ENCODE results near the gene ZBTB24. TPM values are rescaled to one million over a fixed set of nuclear protein-coding genes. Genes with fewer than 3 reads are reported as not detected.
"Not testable (repeated sequence)": the region's sequence is repeated elsewhere in the genome, so short reads cannot be mapped to it uniquely, and the experiment has no call there.

The ZBTB24 gene
- total RNA-seq, 1 experiment from 2014 or later: 6.0 TPM

DNA sequence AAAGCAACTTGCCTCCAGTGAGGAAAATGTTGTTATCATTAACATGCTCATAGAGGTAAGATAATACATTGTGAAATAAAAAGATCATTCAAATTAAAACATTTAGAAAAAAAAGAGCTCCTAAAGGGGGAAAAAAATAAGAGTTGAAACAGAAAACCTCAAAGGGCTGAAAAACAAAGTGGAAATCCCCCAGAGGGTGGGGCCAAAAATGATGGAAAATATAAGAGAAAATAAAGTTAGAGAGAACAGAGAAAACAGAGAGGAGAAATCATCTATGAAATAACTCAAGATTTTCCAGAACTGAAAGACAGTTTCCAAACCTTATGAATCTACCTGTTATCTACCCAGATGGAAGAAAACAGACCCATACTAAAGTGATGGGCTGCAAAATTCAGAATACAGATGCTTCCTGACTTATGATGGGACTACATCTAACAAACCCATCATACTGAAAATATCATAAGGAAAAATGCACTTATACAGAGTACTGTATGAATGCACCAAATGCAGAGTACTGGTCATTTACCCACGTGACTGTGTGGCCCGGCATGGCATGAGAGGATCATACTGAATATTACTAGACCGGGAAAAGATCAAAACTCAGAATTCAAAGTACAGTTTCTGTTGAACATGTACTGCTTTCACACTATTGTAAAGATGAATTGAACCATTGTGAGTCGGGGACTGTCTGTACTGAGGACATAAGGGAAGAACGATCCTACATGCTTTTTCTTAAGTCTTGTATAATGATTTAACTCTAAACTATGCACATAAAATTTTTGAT lies 4.0 kb downstream of the ZBTB24 start:
- Histone ChIP-seq H3K27me3 (no peaks in the 10 kb centered on the region), H3K4me3 (no peak overlapping the region), H3K36me3 (peaks cover 72% of the 10 kb centered on the region), H3K9me3 (no peaks in the 10 kb centered on the region)
- DNase-seq: no peak

DNA sequence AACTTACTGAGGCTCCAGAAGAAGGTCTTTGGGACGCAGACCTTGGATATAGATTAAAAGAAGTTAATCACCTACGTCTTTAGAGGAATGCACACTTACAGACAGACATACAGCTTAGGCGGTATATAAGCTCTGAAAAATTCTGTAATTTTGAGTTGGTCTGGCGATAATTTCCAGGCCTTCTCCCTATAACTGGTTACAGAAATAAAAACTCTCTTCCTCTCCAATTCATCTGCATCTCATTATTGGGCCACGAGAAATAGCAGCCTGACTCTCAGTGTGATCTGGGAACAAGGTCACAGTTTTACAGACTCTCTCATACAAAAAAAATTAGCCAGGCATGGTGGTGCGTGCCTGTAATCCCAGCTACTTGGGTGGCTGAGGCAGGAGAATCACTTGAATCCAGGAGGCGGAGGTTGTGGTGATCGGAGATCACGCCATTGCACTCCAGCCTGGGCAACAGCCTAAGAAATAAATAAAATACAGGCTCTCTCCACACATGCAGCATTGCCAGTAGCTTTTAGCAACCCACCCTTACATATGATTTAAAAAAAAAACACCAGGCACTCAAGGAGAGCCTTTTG lies 4.7 kb downstream of the ZBTB24 start:
- no peak for DNase-seq
- no peaks in the 10 kb centered on the region for H3K9me3 ChIP-seq
- no peaks in the 10 kb centered on the region for H3K27me3 ChIP-seq
- H3K36me3 ChIP-seq: peaks cover 76% of the 10 kb centered on the region
- no peak overlapping the region for H3K4me3 ChIP-seq

DNA sequence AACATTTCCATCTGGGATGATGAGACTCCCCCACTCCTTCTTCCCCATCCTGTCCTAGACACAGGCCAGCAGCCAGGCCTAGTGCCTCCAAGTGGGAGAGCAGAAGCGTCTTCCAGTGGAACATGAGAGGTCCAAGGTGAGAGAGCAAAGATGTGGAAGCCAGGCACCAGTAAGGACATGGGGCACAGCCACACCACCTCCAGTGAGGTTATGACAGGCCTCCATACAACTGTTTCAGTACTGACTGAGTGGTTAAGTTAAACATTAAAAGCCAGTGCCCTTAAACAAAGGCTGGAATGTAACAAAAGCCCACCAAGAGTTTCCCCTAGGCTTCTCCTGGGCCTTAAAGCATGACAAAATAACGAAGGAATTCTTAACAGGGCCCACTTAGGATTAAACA lies 5.3 kb downstream of the ZBTB24 start:
- Histone ChIP-seq H3K4me3 (no peak overlapping the region), H3K9me3 (no peaks in the 10 kb centered on the region), H3K36me3 (peaks cover 81% of the 10 kb centered on the region), H3K27me3 (no peaks in the 10 kb centered on the region)
- no peak for DNase-seq

DNA sequence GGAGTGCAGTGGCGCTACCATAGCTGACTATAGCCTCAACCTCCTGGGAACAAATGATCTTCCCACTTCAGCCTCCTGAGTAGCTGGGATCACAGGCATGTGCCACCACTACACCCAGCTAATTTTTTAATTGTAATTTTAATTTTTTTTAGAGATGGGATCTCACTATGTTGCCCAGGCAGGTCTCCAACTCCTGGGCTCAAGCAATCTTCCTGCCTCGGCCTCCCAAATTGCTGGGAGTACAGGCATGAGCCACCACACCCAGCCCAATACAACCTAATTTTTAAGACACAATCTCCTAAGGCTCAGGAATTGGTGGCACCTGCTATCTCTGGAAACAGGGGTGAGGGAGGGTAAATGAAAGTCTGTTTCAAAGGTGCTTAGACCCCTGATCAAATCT lies 5.8 kb downstream of the ZBTB24 start:
- Histone ChIP-seq H3K36me3 (peaks cover 84% of the 10 kb centered on the region), H3K9me3 (no peaks in the 10 kb centered on the region), H3K27me3 (no peaks in the 10 kb centered on the region), H3K4me3 (no peak overlapping the region)
- no peak for DNase-seq

DNA sequence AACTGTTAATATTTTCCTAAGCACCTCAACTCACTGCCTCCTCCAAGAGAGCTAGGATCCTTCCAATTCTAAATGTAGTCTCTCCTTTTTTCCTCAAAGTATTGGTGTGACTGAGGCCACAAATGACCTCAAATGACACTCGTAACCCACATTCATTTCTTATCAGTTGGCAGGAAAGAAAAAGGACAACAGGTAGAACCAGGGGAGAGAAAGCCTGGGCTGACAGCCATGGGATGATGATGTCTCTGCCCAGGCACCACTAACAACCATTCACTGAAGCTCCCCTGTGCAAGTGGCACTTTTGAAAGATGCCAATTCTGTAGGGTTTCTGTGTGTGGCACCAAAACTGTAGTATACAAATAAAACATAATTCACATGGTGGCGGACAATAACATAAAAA lies 7.4 kb downstream of the ZBTB24 start:
- H3K36me3 ChIP-seq: peaks cover 84% of the 10 kb centered on the region
- H3K27me3 ChIP-seq: no peaks in the 10 kb centered on the region
- H3K4me3 ChIP-seq: no peak overlapping the region
- no peak for DNase-seq
- no peaks in the 10 kb centered on the region for H3K9me3 ChIP-seq

DNA sequence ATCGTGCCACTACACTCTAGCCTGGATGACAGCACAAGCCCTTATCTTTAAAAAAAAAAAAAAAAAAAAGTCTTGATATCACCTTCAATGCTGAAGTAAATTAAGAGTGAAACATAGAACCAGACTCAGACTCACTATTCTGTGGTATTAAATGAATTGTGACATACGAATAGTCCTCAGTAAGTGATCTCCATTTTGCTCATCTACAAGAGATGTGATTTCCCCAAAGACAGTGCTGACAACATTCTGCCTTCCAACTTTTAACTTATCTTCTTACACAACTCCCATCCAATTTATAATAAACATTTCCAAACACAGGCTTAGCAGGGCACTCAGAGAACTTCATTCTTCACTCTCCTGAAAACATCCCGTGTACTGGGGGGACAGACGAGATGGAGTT lies 8.0 kb downstream of the ZBTB24 start:
- DNase-seq: no peak
- H3K4me3 ChIP-seq: no peak overlapping the region
- no peaks in the 10 kb centered on the region for H3K9me3 ChIP-seq
- peaks cover 78% of the 10 kb centered on the region for H3K36me3 ChIP-seq
- no peaks in the 10 kb centered on the region for H3K27me3 ChIP-seq

DNA sequence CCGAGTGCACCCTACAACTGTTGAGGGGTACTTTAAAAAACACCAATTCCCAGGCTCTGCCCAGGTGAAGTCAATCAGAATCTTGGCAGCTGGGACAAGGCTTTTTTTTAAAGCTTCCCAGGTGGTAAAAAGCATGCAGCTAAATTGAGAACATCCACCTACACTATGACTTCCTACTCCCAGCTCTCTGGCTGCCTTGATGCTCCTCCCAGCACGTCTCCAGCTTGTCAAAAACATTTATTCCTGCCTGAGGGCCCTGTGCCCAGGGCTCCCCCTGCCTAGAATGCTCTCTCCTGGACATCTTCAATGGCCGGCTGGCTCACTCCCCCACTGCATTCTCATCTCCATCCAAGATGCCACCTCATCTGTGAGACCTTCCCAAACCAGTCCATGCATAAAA lies 9.9 kb downstream of the ZBTB24 start:
- Histone ChIP-seq H3K27me3 (no peaks in the 10 kb centered on the region), H3K9me3 (no peaks in the 10 kb centered on the region), H3K4me3 (no peak overlapping the region), H3K36me3 (peaks cover 76% of the 10 kb centered on the region)
- DNase-seq: no peak

DNA sequence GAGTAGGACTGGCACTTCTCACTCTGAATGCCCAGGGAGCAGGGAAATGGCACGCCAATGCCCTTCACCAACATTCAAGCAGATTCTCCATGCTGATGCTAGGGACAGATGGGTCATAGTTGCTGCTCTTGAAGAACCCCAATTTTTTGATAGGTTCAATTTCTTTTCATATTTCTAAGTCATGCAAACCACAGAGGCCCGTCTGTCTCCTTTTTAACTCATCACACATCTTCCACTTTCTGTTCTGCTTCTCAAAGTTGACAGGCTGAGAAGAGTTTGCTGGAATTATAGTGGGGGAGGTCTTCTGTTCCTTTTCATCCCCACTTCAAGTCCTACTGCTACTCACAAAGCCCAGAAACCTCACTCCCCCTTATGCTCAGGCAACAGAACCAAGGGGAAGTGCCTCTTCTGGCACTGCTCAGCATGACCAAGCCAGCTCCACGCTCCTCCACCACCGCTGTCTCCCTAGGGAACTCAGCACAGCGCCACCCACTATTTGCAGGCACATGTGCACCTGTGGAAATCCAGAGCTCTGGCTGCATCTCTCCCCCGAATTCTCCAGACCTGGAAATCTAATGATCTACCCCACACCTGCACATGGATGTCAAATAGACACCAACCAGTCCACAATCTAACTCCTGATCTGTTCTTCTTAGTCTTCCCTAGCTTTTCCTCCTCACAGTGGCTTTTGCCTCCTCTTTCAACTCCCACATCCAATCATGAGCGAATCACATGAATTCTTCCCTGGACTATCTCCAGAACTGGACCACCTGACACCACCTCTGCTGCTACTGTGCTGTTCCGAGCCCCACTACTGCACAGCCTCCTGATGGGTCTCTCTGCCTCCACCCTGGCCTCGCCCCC lies 10.7 kb downstream of the ZBTB24 start:
- no peak overlapping the region for H3K4me3 ChIP-seq
- no peaks in the 10 kb centered on the region for H3K9me3 ChIP-seq
- H3K27me3 ChIP-seq: no peaks in the 10 kb centered on the region
- DNase-seq: no peak
- H3K36me3 ChIP-seq: peaks cover 76% of the 10 kb centered on the region

DNA sequence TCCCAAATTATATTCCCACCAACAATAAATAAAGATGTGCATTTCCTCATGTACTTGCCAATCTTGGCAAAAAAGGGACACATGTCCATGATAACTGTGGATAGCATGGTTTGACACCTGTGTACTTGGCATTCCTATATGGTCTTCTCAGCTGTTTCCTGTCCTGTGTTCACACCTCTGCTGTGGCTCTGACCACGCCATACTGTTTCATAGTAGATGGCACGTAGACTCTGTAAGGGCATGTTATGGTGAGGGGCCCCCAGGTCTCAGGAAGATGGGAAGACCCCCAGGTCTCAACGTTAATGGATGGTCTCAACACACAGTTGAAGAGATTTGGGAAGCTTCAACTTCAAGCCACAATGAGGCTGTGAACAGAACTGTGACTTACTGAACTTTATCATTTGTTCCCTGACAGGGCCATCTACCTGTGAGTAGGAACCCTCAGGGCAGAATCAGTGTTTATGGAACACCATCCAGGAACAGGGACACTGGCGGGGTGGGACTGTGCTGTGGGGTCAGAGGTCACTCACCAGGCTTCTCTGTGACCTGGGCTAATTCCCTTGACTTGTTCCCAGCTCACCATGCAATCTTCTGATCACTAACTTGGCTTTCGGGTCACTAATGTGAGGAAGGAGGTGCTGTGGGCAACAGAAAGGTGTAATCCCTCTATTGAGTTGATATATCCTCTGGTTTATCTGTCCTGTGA lies 11.8 kb downstream of the ZBTB24 start:
- Histone ChIP-seq H3K4me3 (no peak overlapping the region), H3K36me3 (peaks cover 77% of the 10 kb centered on the region), H3K9me3 (no peaks in the 10 kb centered on the region), H3K27me3 (no peaks in the 10 kb centered on the region)
- DNase-seq: no peak

DNA sequence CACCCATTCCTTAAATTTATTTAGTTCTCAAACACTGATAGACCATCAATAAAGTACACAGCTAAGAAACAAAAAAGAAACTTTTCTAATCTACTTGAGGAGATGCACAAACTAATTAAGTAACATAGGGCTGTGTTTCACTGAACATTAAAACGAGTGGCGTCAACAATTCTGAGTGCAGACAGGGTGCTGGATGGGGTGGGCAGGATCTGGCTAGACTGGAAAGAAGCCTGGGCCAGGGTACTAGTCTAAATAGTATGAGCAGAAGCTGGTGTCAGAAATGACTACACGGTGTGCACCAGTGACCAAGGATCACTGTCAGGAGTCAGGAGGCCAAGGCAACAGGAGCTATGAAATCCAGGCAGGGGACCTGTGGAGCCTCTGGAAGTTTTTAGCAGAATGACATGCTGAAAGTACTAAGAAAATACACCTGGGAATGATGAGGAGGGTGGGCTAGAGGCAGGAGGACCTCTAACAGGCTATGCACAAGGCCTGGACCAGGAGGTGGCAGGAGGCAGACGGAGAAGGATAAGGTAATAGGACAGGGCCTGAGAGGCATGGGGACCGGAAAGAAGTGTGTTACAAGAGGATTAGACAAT lies 13.3 kb downstream of the ZBTB24 start:
- Histone ChIP-seq H3K9me3 (no peaks in the 10 kb centered on the region), H3K4me3 (no peak overlapping the region), H3K36me3 (peaks cover 79% of the 10 kb centered on the region), H3K27me3 (no peaks in the 10 kb centered on the region)
- no peak for DNase-seq

DNA sequence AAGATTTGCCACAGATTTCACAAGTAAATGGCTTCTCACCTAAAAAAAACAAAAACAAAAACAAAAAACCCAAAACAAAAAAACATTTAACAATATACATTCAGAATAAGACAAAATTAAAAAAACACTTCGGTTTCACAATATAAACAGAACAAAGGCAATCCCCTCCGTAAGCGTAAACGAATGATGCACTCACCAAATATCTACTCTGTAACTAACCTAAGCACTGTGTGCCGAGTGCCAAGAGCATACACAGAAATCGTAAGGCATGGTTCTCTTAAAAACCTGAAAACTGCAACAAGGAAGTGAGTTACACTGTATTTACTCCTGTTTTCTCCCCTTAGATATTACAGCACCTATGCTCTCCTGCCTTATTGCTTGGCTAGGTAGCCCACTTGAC lies 15.3 kb downstream of the ZBTB24 start:
- H3K36me3 ChIP-seq: peaks cover 83% of the 10 kb centered on the region
- DNase-seq: no peak

DNA sequence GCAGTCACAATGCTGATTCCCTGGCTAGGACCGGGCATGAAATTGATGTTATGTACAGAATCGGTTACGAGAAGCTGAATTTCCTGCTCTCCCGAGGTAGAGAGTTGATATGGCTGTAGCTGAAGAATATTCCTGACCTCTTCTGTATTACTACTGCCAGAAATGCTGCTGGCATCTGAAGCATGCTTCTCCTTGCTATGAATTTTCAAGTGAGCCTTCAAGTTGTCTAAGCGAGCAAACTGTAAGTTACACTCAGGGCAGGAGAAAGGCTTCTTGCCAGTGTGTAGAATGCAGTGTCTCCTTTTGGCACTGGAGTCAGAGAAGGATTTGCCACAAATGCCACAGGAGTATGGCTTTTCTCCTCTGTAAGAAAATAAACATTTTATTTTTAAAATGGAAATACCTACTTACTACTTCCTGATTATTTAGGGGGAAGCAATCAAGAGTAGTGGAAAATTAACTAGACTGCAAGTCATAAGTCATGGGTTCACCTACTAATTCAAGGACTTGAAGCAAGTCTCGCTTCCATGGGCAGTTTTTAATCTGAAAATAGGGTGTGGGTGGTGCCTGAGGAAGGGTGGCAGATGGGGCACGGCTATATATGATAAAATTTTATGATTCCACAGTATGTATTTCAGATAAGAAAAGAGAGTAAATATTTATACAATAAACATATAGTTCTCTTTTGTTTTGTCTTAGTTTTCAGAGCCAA lies 16.7 kb downstream of the ZBTB24 start:
- Histone ChIP-seq H3K27me3 (no peaks in the 10 kb centered on the region), H3K36me3 (peaks cover 84% of the 10 kb centered on the region), H3K9me3 (no peaks in the 10 kb centered on the region), H3K4me3 (no peak overlapping the region)
- DNase-seq: no peak

More for the DNA sequence above, 15.3 kb downstream of the ZBTB24 start:
- H3K9me3 ChIP-seq: no peaks in the 10 kb centered on the region
- H3K4me3 ChIP-seq: no peak overlapping the region
- no peaks in the 10 kb centered on the region for H3K27me3 ChIP-seq

DNA sequence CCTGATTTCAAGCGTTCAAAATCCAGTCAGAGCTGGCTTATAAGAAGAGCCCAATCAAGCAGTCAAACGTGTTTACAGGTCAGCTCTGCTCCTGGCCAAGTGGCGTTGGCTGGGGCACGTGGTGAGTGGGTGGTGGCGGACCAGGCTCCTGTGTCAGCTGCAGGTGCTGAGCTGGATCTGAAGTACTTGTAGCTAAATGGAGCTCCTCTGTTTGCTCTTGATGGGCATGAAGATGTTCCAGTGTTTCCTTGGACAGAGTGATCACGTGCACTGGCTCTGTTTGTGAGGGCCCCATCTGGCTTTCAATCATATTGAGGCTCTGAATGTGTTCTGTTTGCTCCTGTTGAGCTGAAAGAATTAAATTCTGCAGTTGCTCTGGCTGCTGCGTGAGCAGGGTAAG lies 17.2 kb downstream of the ZBTB24 start:
- Histone ChIP-seq H3K27me3 (no peaks in the 10 kb centered on the region), H3K36me3 (peaks cover 81% of the 10 kb centered on the region), H3K9me3 (no peaks in the 10 kb centered on the region), H3K4me3 (no peak overlapping the region)
- DNase-seq: no peak

DNA sequence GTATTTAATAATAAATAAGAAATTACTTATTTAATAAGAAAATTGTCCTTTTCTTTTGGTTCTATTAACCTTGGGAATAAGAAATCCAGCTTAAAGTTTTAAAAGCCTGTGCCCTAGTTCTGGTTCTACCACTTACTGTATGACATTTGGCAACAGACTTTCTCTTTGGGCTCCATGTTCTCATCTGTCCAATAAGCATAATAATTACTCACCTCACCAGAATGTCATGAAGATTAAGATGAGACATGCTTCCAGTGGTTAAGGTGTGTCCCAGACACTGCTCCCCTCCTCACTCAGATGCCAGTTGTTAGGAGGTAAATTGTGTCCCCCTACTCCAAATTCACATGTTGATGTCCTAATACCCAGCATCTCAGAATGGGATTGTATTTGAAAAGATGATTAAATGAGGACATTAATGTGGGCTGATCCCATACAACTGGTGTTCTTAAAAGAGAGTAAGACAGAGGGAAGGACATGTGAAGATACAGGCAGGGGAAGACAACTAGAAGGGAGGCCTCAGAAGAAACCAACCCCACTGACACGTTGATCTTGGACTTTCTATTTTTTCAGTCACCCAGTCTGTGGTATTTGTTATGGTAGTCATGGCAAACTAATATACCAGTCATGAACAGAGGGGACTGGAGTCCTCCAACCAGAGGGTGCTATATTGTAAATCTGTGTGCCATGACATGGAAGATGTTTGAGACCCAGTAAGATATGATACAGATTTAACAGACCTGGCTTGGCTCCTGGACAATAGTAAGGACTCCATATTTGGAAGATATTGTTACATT lies 21.1 kb downstream of the ZBTB24 start:
- Histone ChIP-seq H3K36me3 (peaks cover 54% of the 10 kb centered on the region), H3K9me3 (no peaks in the 10 kb centered on the region), H3K27me3 (no peaks in the 10 kb centered on the region), H3K4me3 (no peak overlapping the region)
- DNase-seq: no peak

DNA sequence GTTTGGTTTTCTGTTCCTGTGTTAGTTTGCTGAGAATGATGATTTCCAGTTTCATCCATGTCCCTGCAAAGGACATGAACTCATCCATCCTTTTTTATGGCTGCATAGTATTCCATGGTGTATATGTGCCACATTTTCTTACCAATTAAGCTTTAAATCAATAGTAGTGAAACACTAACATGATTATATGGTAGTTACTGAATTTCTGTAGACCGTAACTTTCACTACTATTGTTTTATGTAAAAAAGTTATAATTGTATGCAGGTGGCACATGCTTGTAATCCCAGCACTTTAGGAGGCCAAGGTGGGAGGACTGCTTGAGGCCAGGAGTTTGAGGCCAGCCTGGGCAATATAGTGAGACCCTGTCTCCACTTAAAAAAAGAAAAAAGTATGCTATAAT lies 21.8 kb downstream of the ZBTB24 start:
- not testable (repeated sequence) for H3K27me3 ChIP-seq

More for the DNA sequence above, 21.8 kb downstream of the ZBTB24 start:
- H3K36me3 ChIP-seq: peaks cover 49% of the 10 kb centered on the region
- DNase-seq, H3K4me3 ChIP-seq, H3K9me3 ChIP-seq: not testable (repeated sequence)
